ENCODE measurements around the gene CCL19.

Gene CCL19

DNA sequence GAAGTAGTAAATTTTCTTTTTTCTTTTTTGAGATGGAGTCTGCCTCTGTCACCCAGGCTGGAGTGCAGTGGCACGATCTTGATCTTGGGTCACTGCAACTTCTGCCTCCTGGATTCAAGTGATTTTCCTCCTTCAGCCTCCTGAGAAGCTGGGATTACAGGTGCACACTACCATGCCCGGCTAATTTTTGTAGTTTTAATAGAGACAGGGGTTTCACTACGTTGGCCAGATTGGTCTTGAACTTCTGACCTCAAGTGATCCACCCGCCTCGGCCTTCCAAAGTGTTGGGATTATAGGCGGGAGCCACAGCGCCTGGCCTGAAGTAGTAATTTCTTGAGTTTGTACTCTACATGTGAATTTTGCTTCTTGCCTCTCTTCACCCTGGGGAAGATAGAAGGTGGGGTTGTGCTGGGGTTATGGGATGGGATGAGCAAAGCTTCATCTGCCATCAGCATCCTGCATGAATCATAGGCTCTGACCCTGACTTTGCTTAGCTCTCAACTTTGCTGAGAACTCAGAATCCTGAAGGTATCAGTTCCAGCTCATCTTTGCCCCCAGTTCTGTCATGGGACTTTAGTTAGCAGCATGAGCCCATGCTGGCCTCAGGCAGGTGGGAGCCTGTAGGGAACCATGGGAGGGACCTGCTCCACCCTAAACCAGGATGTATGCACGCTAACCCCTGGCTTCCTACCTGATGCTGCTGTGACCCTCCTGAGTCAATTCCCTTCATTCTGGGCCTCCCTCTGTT lies 28.1 kb upstream of the CCL19 start:
- ATAC-seq = no peak
- TF ChIP-seq ZFP3 (CRISPR knock-in tag; IDR thresholded peaks at IDR 0.05) = no peak
- no peak for TF ChIP-seq ZNF8 (CRISPR knock-in tag; IDR thresholded peaks at IDR 0.05)
- TF ChIP-seq OSR1 (CRISPR knock-in tag; IDR thresholded peaks at IDR 0.05) = no peak
- no peak for TF ChIP-seq ZNF565 (CRISPR knock-in tag; conservative IDR thresholded peaks at IDR 0.05; ENCODE audit: low read depth)
- TF ChIP-seq CSRNP3 (CRISPR knock-in tag; IDR thresholded peaks at IDR 0.05) = no peak
- TF ChIP-seq ZC3H10 (CRISPR knock-in tag; IDR thresholded peaks at IDR 0.05) = no peak
- no peak for TF ChIP-seq PPARA (CRISPR knock-in tag; IDR thresholded peaks at IDR 0.05; ENCODE audit: borderline replicate concordance)
- TF ChIP-seq ZNF70 (CRISPR knock-in tag; IDR thresholded peaks at IDR 0.05) = no peak
- TF ChIP-seq TOX (CRISPR knock-in tag; IDR thresholded peaks at IDR 0.05; ENCODE audit: borderline replicate concordance) = no peak
- no peak for TF ChIP-seq BACH2 (CRISPR knock-in tag; IDR thresholded peaks at IDR 0.05; ENCODE audit: borderline replicate concordance)
- TF ChIP-seq, protein P1, sequence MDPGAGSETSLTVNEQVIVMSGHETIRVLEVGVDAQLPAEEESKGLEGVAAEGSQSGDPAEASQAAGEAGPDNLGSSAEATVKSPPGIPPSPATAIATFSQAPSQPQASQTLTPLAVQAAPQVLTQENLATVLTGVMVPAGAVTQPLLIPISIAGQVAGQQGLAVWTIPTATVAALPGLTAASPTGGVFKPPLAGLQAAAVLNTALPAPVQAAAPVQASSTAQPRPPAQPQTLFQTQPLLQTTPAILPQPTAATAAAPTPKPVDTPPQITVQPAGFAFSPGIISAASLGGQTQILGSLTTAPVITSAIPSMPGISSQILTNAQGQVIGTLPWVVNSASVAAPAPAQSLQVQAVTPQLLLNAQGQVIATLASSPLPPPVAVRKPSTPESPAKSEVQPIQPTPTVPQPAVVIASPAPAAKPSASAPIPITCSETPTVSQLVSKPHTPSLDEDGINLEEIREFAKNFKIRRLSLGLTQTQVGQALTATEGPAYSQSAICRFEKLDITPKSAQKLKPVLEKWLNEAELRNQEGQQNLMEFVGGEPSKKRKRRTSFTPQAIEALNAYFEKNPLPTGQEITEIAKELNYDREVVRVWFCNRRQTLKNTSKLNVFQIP (CRISPR knock-in tag; IDR thresholded peaks at IDR 0.05; ENCODE audit: borderline replicate concordance, low read depth) = no peak

DNA sequence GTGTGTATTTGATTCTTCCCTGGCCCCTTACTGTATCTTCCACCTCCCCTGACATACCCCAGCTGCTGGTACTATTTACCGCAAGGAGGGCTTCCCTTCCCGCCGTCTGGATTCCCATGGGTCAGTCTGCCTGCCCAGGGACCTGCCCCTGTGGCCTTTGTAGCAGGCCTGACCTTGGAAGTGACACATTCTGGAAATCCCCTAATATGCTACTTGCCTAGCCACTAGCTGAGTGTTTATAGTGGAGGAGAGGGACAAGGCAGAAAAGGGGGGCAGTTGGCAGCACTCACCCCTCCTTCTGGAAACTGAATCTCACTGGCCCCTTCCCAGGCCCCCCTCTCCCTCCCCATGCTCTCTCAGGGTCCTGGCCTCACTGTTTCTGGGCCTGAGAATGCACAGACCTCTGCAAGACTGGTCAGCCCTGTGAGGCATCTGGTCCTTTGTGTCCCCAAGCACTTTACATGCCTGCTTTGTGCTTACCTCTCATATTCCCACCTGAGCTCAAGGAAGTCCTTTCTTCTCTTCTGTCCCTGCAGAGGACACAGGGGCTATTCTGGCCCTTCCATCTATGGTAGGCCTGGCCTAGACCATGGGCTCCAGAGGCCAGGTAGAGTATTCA lies 27.0 kb upstream of the CCL19 start:
- ATAC-seq = no peak; the same call in 2 of the 3 replicates
- TF ChIP-seq BACH2 (CRISPR knock-in tag; IDR thresholded peaks at IDR 0.05; ENCODE audit: borderline replicate concordance) (no peak), ESRRG (CRISPR knock-in tag; IDR thresholded peaks at IDR 0.05) (no peak)

DNA sequence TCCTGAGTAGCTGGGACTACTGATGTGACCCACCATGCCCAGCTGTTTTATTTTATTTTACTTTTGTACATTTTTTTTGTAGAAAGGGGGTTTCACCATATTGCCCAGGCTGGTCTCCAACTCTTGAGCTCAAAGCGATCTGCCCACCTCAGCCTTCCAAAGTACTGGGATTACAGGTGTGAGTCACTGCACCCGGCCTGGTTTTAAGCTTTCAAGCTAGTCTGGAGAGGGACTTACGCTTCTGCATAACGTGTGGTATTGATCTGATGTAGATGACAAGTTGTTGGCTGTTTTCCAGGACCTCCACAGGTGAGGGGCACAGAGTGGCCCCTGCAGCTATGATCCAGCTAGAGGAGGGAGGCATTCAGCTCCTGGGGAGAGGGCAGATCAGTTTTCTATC lies 25.6 kb upstream of the CCL19 start:
- ATAC-seq = no peak
- TF ChIP-seq ARNTL (CRISPR knock-in tag; IDR thresholded peaks at IDR 0.05; ENCODE audit: borderline replicate concordance, low read depth) (no peak), ZFP3 (CRISPR knock-in tag; IDR thresholded peaks at IDR 0.05) (no peak), SNAI2 (CRISPR knock-in tag; IDR thresholded peaks at IDR 0.05) (no peak), OSR1 (CRISPR knock-in tag; IDR thresholded peaks at IDR 0.05) (no peak), ZNF565 (CRISPR knock-in tag; conservative IDR thresholded peaks at IDR 0.05; ENCODE audit: low read depth) (no peak)

DNA sequence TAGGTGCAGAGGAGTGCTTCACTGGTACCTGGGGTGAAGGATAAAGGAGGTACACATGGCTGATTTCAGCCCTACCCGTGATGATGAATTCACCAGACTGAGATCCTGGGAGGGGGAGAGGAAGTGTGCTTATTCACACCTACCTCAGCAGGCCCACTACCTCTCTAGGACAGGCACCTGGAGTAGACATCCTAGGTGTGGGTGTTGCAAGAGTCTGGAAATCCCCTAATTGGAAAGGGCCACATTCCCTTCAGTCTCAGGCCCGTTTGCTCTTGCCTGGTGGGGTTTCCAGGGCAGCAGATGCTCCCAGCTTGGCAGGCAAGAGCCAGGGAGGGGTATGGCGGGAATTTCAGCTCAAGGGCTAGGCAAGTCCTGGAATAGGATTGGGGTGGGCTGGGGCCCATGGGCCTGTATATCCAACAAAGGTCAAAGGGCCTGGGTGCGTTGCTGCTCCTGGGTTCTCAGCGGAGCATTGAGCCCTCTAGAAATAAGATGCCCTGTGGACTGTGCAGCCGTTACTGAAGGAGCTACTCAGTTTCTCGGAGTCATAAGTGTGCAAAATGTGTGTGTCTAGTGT lies 24.7 kb upstream of the CCL19 start:
- no peak for ATAC-seq
- no peak for TF ChIP-seq SNAI2 (CRISPR knock-in tag; IDR thresholded peaks at IDR 0.05)

GRCh38 chr9:34714007-34714406 lies 22.9 kb upstream of the CCL19 start:
- TF ChIP-seq ZNF8 (CRISPR knock-in tag; IDR thresholded peaks at IDR 0.05) (no peak), ESRRG (CRISPR knock-in tag; IDR thresholded peaks at IDR 0.05) (no peak), ZFP30 (CRISPR knock-in tag; IDR thresholded peaks at IDR 0.05) (no peak), OSR1 (CRISPR knock-in tag; IDR thresholded peaks at IDR 0.05) (no peak), TCF4 (CRISPR knock-in tag; IDR thresholded peaks at IDR 0.05; ENCODE audit: borderline replicate concordance) (no peak), ZFP3 (CRISPR knock-in tag; IDR thresholded peaks at IDR 0.05) (no peak), CSDC2 (CRISPR knock-in tag; IDR thresholded peaks at IDR 0.05) (no peak), PPARA (CRISPR knock-in tag; IDR thresholded peaks at IDR 0.05; ENCODE audit: borderline replicate concordance) (no peak)
- TF ChIP-seq, protein P2, sequence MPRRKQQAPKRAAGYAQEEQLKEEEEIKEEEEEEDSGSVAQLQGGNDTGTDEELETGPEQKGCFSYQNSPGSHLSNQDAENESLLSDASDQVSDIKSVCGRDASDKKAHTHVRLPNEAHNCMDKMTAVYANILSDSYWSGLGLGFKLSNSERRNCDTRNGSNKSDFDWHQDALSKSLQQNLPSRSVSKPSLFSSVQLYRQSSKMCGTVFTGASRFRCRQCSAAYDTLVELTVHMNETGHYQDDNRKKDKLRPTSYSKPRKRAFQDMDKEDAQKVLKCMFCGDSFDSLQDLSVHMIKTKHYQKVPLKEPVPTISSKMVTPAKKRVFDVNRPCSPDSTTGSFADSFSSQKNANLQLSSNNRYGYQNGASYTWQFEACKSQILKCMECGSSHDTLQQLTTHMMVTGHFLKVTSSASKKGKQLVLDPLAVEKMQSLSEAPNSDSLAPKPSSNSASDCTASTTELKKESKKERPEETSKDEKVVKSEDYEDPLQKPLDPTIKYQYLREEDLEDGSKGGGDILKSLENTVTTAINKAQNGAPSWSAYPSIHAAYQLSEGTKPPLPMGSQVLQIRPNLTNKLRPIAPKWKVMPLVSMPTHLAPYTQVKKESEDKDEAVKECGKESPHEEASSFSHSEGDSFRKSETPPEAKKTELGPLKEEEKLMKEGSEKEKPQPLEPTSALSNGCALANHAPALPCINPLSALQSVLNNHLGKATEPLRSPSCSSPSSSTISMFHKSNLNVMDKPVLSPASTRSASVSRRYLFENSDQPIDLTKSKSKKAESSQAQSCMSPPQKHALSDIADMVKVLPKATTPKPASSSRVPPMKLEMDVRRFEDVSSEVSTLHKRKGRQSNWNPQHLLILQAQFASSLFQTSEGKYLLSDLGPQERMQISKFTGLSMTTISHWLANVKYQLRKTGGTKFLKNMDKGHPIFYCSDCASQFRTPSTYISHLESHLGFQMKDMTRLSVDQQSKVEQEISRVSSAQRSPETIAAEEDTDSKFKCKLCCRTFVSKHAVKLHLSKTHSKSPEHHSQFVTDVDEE (CRISPR knock-in tag; IDR thresholded peaks at IDR 0.05) = no peak
- TF ChIP-seq, protein P3, sequence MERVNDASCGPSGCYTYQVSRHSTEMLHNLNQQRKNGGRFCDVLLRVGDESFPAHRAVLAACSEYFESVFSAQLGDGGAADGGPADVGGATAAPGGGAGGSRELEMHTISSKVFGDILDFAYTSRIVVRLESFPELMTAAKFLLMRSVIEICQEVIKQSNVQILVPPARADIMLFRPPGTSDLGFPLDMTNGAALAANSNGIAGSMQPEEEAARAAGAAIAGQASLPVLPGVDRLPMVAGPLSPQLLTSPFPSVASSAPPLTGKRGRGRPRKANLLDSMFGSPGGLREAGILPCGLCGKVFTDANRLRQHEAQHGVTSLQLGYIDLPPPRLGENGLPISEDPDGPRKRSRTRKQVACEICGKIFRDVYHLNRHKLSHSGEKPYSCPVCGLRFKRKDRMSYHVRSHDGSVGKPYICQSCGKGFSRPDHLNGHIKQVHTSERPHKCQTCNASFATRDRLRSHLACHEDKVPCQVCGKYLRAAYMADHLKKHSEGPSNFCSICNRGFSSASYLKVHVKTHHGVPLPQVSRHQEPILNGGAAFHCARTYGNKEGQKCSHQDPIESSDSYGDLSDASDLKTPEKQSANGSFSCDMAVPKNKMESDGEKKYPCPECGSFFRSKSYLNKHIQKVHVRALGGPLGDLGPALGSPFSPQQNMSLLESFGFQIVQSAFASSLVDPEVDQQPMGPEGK (CRISPR knock-in tag; IDR thresholded peaks at IDR 0.05; ENCODE audit: borderline replicate concordance) = no peak
- ATAC-seq = no peak

Data from SK-N-SH treated with all-trans-retinoic acid at 6 μM for 48 hours (cell line).